Esophagus muscularis mucosa (tissue), 3 donors: Measurements from ENCODE around the gene GSG1.

Source experiments
- POLR2AphosphoS5 ChIP-seq, 2 donors: sonication (generic); formaldehyde crosslinking; IDR thresholded peaks; one replicate each; pipeline ENCODE4 v1.6.1; 2017; ENCODE audit warnings: antibody characterized with exemption in 2 of 2
- TF ChIP-seq, protein P1 (sequence below), 3 experiments: fragments of 200-600 bp in 2 of 3; fragments of 450-650 bp in 1 of 3; sonication (generic) in 2 of 3; IDR thresholded peaks; one replicate each; pipeline ENCODE4 v1.5.1; 2017 to 2019; ENCODE audit warnings: antibody characterized with exemption in 3 of 3, mild to moderate bottlenecking in 2 of 3, moderate library complexity in 1 of 3

DNA sequence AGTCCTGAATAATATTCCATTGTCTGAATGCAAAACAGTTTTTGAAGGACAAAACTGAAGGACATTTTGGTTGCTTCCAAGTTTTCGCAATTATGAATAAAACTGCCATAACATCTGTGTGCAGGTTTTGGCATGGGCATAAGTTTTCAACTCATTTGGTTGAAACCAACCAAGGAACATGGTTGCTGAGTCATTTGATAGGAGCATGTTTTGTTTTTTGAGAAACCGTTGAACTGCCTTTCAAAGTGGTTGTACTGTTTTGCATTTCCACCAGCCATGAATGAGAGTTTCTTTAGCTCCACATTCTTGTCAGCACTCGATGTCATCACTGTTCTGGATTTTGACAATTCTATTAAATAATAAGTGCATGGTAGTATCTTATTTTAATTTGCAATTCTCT, 23.0 kb upstream of the GSG1 start:
- TF ChIP-seq, protein P1, sequence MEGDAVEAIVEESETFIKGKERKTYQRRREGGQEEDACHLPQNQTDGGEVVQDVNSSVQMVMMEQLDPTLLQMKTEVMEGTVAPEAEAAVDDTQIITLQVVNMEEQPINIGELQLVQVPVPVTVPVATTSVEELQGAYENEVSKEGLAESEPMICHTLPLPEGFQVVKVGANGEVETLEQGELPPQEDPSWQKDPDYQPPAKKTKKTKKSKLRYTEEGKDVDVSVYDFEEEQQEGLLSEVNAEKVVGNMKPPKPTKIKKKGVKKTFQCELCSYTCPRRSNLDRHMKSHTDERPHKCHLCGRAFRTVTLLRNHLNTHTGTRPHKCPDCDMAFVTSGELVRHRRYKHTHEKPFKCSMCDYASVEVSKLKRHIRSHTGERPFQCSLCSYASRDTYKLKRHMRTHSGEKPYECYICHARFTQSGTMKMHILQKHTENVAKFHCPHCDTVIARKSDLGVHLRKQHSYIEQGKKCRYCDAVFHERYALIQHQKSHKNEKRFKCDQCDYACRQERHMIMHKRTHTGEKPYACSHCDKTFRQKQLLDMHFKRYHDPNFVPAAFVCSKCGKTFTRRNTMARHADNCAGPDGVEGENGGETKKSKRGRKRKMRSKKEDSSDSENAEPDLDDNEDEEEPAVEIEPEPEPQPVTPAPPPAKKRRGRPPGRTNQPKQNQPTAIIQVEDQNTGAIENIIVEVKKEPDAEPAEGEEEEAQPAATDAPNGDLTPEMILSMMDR (IDR thresholded peaks at IDR 0.05): no peak
- no peak for TF ChIP-seq POLR2AphosphoS5 (IDR thresholded peaks at IDR 0.05)
